GM18868 (cell line): ENCODE data around the gene TCFL5.
A peak's percentile ranks its signal among the peaks of the same experiment; 100 is the strongest.

Experiments used
- ATAC-seq: cut with Tn5 transposase; IDR thresholded peaks from one replicate; pipeline ENCODE4 v1.9.1; 2021; ENCODE audit warnings: mild to moderate bottlenecking, moderate library complexity; ENCODE audit not compliant: unreplicated experiment

Gene TCFL5

DNA sequence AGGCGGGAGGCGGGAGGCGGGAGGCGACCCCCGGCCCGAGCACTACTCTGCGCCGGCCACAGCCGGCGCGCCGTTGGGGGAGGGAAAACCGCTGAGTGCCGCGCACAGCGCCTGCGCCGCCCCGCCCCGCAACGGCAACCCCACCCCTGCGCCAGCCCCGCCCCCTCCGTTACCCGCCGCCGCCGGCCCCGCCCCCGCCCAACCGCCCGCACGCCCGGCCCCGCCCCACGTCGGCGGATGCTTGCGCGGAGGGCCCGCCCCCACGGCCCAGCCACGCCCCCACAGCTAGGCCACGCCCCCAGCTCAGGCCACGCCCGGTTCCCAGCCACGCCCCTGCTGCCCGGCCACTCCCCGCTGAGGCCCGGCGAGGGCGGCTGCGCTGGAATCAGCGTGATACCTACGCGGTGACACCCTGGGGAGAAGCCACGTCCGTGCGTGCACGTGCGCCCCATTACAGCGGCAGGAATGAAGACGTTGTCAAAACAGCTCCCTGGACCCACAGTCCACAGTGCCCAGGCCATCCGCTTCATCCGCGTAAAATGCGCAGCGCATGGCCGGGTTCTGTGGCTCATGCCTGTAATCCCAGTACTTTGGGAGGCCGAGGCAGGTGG lies at the start of gene TCFL5:
Gene TCFL5 (minus strand): TSS at position 97 of the 611 bp plus-strand sequence. CDS start 152 bp downstream, outside the sequence.
- ATAC-seq, result peak; percentile 75

DNA sequence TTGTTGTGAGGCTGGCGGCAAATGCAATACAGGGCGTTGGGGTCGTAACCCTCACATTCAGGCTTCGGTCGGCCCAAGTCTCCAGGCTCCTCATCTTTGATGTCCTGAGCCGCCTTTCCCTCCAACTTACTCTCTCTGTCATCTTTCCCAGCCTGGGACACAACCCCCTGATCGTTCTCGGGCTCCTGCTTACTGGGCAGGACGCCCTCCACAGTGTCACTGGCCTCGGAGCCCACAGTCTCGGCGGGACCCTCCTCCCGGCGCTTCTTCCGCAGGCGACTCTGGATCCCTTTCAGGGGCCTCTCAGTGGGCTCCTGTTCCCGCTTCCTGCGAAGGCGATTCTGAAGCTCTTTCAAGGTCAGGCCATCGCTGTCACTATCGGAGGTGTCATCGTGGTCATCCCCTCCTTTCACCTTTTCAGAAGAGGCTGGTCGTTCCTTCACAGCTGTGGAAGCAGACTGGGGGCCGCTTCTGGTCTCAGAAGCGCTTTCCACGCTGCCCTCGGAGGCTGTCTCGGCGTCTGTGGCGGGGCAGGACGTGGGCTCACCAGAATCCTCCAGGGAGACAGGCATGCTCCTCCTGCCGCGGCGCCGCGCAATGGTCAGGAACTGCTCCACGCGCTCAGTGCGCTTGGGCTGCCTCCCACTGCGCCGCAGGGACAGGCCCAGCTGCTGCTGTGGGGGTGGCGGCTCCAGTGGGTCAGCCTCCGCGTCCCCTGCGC lies 49.3 kb upstream of the TCFL5 start:
- ATAC-seq, result no peak

DNA sequence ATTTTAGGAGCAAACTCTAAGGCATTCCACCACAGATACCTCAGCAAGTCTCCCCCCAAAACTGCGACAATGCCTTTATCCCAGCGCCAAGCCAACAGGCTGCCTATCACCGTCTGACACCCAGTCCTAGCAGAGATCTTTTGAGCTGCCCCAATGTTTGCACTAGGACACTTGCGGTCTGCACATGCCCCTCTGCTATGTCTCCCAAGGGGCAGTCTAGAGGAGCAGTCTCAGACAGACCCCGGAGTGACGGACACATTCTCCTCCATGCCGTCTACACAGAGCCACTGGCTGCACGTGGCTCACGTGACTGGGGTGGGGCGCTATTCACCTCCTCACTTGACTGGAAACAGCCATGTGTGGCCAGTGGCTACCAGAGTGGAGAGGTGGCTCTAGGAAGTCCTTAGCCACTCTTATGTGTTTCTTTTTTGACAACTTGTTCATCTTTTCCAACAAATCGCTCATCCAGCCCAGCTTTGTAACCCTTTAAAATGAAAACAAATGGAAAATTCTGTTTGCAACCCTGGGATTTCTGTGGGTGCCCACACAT lies 48.7 kb upstream of the TCFL5 start:
- ATAC-seq, result no peak

DNA sequence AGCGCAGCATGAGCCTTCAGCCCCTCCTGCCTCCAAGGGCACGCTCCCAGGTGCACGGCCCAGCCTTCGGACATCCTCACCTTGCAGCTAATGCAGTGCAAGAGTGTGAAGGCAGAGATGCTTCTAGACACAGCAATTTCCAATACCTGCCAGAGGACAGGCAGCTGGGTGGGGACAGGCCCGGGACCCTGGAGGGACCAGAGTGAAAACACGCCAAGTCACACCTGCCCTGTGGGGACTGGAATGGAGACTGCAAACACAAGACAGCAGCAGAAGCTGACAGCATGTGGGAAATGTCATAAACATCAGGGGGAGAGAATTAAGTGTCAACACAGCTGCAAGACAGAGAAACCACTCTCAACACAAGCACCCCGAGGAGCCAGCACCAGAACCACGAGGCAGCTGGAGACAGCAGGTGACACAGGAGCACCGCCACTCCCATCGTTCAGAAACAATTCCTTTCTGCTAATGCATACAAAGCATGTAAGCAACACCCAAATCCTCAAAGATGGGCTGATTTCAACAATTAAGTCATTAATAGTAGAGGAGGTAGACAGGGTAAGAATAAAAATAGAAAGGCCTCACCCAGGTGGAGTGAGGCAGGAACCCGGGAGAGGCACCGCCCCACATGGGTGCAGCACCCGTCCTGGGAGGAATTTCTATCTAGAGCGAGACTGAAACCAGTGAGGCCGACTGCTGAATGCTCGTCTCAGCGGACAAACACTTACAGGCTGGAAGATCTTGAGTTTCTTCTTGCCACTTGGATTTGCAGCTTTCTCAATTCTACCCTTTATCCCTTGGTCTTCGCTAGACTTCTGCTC lies 47.6 kb upstream of the TCFL5 start:
- ATAC-seq, result no peak

DNA sequence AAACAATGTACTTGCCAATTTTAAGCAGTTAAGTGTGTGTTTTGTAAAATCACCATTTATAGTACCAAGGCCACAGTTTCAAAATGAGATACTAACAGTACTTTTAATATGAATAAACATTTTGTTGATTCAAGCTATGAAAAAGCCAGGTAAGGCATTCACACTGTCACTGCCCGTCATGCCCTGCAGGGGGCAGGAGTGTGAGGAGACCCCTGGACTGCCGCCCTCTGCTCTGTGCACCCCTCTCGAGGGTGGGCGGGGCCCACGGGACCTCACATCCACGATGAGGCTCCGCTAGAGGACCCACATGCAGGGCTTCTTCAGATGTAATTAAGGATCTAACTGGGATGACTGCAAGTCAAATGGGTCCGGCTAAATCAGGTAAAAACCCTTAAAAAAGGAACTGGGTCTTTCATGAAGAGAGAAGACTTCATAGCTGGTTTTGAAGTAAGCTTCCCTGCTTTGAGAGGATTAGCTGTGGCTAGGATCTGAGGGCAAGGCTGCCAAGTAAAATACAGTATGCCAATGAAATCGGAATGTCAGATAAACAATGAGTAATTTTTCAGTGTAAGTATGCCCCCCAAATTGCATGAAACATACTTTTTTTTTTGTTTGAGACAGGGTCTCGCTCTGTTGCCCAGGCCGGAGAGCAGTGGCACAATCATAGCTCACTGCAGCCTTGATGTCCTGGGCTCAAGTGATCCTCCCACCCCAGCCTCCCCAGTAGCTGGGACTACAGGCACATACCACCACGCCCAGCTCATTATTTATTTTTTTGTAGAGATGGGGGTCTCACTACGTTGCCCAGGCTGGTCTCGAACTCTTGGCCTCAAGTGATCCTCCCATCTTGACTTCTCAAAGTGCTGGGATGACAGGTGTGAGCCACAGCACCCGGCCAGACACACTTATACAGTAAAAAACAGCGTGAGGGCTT lies 46.0 kb upstream of the TCFL5 start:
- ATAC-seq, result no peak

DNA sequence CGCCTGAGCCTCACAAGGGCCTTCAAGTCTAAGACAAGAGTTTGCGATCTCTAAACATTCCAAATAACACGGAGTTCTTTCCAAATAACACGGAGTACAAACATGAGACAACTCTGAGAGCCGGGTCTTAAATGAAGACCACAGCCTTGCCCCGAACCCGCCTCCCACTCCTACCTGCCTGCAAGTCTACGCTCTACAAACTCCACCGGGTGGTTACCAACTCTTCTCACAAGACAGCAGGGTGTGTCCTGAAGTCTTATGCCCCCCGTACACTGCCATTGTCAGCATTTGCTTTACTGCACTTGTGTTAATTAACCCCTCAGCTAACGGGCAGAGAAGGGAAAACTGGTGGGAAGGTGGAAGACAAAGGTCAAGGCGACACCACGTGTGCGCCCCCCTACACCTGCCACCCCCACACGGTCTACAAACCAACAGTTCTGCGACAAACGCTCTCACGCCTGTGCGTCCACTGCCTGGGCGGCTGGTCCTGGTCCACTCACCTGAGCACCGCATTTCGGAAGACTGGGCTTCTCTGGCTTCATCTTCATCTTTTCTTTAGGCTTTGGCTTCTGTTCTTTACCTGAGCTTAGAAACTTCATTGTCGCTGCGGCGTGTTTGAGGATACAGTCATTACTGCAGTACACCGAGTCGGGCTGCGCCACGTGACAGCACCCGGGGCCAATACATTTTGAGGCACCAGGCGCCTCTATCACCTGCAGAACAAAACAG lies 45.2 kb upstream of the TCFL5 start:
- ATAC-seq, result no peak

DNA sequence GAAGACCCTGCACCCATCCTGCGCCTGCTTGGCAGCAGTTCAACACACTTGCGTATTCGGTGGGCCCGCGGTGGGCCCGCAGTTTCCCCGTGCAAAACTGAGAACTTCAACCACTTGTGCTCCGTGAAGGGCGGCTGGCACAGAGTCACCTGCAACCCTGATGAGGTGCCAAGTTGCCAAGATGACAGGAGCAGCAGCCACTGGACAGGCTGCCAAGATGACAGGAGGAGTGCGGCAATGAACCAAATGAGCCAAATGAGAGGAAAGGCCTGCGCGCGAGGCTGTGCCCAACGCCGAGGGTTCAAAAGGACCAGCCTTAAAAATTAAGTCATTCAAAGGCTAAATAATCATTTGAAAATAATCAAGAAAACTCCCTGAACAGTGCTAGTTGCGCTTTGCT lies 44.6 kb upstream of the TCFL5 start:
- no peak for ATAC-seq

DNA sequence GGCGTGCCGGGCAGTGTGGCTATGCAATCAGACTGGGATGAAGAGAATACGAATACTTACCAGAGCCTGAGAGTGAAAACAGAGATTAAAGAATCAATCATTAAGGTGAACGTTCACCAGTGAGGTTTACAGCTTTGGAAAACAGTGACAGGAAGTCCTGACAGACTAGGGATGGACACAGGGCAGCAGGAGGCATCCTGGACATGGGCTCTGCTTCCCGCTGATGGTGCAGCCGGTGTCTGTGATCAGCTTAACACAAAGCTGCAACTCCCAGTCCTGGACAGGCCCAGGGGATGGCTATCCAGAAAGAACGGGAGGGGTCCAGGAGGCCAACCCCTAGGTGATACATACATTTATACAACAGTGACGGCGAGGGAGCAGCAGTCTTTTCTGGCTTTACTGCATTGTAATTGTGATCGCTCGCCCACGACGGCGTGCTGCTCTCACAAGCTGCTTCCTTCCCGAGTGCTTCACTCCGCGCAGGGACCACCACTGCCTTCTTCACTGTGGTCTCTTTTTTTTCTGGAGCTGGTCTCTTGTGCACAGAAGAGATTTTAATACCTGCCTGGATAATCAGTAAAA lies 44.0 kb upstream of the TCFL5 start:
- ATAC-seq, result no peak

DNA sequence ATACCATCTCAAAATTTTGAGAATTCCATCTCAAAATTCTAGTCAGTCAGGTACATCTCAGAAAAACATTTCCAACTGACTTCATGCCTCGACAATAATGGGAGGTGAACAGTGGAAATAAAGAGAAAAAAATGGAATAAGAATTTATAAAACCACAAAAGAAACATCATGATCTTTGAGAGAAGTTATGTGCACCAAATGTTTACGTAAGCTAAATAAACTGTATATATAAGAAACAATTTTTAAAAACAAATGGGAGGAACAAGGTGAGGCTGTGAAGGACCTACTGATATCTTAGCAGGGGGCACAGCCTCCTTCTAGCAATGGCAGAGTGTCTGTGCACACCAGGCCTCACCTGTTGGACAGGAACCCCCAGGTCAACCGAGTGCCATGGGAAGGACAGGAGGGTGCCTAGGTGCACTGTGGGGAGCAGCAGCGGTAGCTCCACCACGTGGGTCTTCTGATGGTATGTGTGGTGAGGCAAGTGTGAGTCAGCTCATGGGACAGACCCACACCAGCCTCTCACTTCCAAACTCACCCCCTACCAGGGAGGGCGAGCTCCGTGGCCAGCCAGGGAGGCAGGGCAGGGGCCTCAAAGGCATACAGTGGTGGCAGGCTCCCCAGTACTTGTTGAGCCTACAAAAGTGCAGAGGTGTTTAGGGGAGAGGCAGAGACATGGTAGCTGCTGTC lies 41.4 kb upstream of the TCFL5 start:
- ATAC-seq, result no peak

DNA sequence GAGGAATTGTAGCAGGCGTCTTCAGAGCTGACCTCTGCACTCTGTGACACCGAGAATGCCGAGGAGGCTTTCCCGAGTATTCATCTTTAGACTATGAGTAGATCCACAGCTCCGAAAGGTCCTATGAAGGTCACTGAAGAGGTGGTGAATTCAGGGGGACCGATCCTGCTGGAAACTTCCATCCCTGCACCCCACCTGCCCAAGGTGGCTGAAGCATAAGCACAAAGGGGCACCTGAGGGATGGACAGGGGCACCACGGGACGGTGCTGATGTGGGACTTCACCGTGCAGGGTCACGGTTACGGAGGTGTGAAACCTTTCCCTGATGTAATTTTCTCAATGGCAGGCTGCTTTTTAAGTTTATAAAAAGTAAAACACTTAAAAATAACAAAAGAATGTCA lies 40.3 kb upstream of the TCFL5 start:
- no peak for ATAC-seq

DNA sequence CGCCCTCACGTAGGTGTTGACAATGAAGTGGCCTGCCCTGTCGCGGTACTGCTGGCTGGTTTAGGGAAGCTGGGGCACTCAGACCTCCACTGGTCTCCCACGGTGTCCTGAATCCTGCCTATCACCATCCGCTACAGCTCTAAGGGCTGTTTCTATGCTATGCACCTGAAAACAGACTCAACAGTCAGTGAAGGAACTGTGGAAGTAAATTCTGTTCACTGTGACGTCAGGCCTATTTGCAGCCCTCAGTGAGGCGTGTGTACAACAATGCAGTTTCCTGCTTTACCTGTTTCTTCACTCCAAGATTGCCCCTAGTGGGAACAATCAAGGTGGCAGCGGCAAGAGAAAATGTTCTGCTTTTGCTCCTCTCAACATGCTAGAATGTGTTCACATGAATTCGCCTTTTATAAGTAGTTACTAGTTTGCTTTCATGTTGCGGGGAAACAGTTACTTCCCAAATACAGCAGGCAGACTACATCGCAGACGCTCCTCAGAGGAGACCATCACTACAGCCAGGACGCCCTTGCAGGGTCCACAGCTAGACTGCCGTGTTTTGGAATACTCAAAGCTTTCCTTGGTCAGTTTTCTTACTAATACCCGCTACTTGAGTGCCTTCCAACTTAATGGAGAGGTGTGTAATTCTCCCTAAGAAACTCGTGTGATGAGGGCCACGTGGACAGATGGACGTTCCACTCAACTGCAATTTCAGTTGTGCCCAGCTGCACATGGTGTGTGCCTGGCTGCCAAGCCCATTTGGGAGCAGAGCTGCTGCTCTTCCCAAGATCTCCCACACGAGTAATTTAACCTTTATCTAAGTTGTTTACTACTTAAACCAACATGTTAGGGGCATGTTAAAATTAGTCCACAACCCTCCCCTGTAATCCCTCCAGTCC lies 39.3 kb upstream of the TCFL5 start:
- peak; percentile 21 for ATAC-seq

DNA sequence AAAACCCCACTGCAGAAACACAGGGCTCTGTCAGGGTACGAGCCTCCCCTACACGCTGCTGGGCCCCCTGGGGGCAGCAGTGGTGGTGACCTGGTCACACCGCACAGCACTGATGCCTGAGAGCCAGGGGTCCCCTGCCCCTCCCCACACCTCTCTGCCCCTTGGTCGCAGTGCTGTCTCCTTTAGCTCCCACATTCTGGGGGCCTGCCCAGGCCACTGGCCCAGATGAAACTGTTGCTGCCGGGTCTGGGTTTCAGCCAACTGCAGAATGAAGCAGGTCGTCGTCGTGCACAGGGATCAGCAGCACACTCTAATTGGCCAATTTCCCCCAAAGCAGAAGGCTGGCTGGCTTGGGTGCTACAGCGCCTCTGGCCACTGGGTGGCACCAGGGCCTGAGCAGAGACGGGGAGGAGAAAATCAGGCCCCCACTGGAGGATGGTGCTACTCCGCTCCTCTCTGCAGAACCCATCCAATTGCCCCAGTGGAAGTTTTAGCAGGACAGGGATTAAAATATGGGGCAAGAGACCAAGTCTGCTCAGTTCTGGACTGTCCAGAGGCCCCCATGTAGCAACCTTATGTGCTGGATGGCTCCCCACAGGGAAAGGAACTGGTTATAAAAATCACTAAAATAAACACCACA lies 38.5 kb upstream of the TCFL5 start:
- ATAC-seq, result peak; percentile 81

DNA sequence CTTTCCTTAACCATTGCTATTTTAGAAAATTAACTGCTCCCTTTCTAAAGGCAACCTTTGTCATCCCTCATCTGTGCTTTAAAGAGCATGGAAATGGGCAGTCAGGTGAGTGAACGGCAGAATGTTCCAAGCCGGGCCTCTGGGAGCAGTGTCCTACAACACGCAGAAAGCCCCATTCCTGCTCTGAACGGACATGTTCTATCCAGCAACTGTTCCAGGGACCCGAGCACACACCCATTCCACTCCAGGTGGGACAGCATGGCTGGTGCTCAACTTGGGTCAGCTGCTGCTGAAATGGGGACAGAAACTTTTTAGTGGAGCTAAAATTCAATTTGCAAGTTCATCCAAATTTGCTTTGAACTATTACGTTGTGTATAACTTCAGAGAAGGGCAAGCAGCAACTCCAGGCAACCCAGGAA lies 38.0 kb upstream of the TCFL5 start:
- no peak for ATAC-seq

DNA sequence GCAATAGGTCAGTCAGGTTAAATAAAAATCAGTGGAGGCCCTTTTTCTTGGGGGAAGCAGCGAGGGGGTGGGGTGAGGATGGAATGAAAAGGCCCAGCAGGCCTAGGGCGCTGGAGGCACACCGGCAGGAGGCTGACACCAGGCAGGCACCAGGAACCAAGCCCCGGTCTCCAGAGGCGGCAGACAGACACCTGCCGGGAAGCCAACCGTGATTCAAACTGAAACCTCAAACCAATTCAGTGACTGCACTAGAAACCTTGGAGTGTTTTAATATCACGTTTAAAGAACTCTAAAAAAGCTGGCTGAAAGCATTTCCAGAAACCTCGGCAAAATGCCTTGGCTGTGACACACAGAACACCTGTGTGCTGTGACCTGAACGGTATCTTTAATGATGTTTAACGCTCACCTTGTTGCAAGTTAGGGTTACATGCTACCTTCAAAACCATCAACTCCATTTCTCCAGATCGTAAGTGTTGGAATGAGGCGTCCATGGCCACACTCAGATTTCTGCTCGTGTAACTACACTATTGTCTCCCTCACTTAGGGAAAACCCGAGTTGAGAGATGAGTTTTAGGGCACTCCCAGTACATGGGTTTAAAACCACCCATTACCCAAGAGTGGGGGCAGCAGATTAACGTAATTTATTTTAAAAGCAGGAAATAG lies 37.5 kb upstream of the TCFL5 start:
- peak; percentile 52 for ATAC-seq

DNA sequence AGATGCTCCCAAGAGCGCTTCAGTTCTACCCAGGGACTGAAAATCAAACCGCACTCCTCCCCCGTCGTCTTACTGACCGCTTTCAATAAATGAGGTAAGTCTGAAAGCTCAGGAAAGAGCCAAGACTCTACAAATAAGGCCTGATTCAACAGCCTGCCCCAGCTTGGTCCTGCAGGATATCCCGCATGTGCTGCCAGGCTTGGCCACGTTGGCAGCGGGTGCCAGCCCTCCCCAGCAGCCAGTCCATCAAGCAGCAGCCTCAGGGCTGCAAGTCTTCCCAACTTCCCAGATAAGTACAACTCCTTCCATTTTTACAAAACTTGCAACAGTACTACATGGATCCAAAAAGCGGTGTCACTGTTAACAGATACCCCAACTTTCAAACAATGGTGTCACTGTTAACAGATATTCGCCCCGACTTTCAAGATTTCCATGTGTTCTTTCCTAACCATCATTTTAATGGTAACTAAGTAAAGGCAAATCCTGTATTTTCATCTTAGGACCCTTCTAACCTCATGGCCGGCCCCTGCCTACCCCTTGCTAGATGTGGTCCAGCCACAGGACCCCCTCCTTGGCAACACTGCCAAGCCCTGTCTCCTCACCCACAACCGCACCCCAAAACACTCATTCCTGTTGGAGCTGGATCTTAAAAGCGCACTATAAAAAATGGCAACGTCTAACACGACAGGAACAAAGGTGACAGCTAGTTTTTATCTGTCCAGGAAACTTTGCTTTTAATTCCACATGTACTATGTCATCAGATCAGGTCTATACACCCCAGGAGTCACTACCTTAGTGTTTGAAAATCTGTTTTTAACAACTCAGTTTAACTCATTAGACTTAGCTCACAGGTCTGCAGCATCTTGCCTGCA lies 36.7 kb upstream of the TCFL5 start:
- no peak for ATAC-seq

DNA sequence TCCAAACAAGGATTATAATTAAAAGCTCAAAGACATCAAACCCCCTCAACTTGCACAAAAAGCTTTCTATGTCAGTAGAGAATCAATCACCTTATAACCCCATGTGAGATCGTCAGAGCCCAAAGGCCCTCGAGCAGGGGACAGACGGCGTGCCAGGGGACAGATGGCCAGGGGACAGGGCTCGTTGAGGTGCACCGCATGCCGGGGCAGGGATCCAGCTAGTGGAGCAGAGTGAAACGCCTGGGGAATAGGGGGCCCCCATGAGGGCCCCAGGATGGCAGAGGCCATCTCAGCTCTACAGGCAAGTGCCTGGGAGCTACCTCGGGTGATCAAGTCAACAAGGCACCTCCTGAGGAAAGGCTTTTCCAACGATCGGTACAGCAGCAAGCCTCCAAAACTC lies 36.0 kb upstream of the TCFL5 start:
- no peak for ATAC-seq
